Ovary (tissue), 9 donors: ENCODE results near the gene ULK2. TPM values are rescaled to one million over a fixed set of nuclear protein-coding genes. Genes with fewer than 3 reads are reported as not detected.

Experiments used
- DNase-seq, 5 donors: peaks; one replicate each; pipeline ENCODE4 v3.0.0-alpha.2; 2019 to 2020
- H3K27ac ChIP-seq, 2 donors: fragments of 200-600 bp; one replicate each; pipeline versions ENCODE4 v1.5.1 to v1.8.0; 2019 to 2022
- H3K27me3 ChIP-seq: fragments of 200-600 bp; one replicate; pipeline ENCODE4 v1.8.0; 2022
- H3K36me3 ChIP-seq: fragments of 200-600 bp; sonication (generic); one replicate; pipeline ENCODE4 v1.5.1; 2019
- H3K4me1 ChIP-seq: one replicate; pipeline ENCODE4 v1.8.1; 2013; ENCODE audit warnings: mild to moderate bottlenecking, moderate library complexity; ENCODE audit not compliant: insufficient read depth
- H3K4me3 ChIP-seq: fragments of 200-600 bp; sonication (generic); one replicate; pipeline ENCODE4 v1.5.1; 2017
- H3K9me3 ChIP-seq, 2 donors: fragments of 200-600 bp in 1 of 2; sonication (generic) in 1 of 2; one replicate each; pipeline versions ENCODE4 v1.5.1 to v1.8.1; 2013 to 2019; ENCODE audit warnings: mild to moderate bottlenecking in 1 of 2, moderate library complexity in 1 of 2
- EP300 ChIP-seq: sonication (generic); formaldehyde crosslinking; IDR thresholded peaks from one replicate; pipeline ENCODE4 v1.6.1; 2017; ENCODE audit warnings: antibody characterized with exemption
- POLR2A ChIP-seq: fragments of 450-650 bp; IDR thresholded peaks from one replicate; pipeline ENCODE4 v1.6.1; 2017; ENCODE audit warnings: antibody characterized with exemption, mild to moderate bottlenecking, moderate library complexity
- WGBS, 3 donors: extraction: QIAGEN DNeasy Blood & Tissue Kit in 1 of 3; methylation state at CpG; one replicate each; pipeline versions ENCODE4 v1.1.5 to v1.1.7; 2013 to 2017; 5-methylcytosine and 5-hydroxymethylcytosine counted together
- intact Hi-C, 4 donors: fragments of 100-400 bp; cut with DNase I; formaldehyde crosslinking; loops; one replicate each; pipeline versions ENCODE4 v1.11.0 to v1.15.1; 2022 to 2023
- polyA plus RNA-seq, 2 donors: library from polyadenylated mRNA; stranded (reverse); fragments of 200-250 nt in 1 of 2; fragments of 350-450 nt in 1 of 2; fragmentation: Illumina TruSeq in 1 of 2; extraction: RNeasy Lipid Tissue Mini Kit (QIAGEN cat#74804) in 1 of 2; gene quantifications; one replicate each; pipeline ENCODE4 v1.2.3, GENCODE V29; 2013 to 2014
- total RNA-seq, 7 donors: library from RNA; depleted of rRNA in 2 of 7; stranded (reverse); fragments of >200 nt in 2 of 7; fragmentation: NEBNext Ultra II Directional in 3 of 7; extraction: Animal tissue kit (Norgen Biotek cat#: 25700) in 3 of 7; gene quantifications; one replicate each; pipeline versions ENCODE4 v1.1.0 to v1.2.4, GENCODE V29; 2016 to 2023
- TF ChIP-seq, protein P1 (sequence below), 3 donors: fragments of 450-650 bp in 2 of 3; fragments of 200-600 bp in 1 of 3; IDR thresholded peaks; one replicate each; pipeline versions ENCODE4 v1.5.1 to v1.8.0; 2016 to 2022; ENCODE audit warnings: antibody characterized with exemption in 3 of 3, mild to moderate bottlenecking in 1 of 3
- donor health status: DM: no; HTN: no; CAD: no; lungs with moderate emphysema.
- donor health status: DM: no; HTN: no; CAD: no.
- donor health status: Bipolar disorder and iron deficiency.
- donor health status: DM: yes; HTN: yes; CAD: no.
- donor health status: DM: no; HTN: no; CAD: no.
- donor health status: DM: yes; HTN: yes; CAD: no.

ULK2 gene
- total and polyA plus RNA-seq, 9 donors = 13.8 to 24.5 (median 20.8) TPM

DNA sequence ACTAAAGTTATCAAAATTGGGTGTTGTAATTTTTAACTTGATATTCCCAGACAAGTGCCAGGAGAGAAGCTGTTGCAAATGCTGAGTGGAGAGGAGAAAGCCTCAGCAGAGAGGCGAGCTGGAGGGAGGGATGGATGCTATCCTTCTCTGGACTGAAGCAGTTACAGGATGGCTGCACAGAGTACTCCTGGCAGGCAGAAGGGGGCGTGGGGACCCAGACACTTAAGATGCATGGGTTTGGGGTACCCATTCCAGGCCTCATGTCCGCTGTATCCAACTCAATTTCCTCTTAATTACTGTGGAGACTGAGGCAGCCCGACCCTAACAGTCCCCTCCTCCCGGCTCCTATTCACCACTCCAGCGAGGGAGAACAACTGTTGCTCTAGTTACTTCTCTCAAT lies 94.2 kb downstream of the ULK2 start:
- Histone ChIP-seq H3K27ac (no peak overlapping the region), H3K4me1 (no peaks in the 10 kb centered on the region), H3K27me3 (no peaks in the 10 kb centered on the region), H3K36me3 (no peaks in the 10 kb centered on the region), H3K4me3 (no peak overlapping the region), H3K9me3 (no peaks in the 10 kb centered on the region)
- intact Hi-C loops = no loop called here
- TF ChIP-seq, protein P1, sequence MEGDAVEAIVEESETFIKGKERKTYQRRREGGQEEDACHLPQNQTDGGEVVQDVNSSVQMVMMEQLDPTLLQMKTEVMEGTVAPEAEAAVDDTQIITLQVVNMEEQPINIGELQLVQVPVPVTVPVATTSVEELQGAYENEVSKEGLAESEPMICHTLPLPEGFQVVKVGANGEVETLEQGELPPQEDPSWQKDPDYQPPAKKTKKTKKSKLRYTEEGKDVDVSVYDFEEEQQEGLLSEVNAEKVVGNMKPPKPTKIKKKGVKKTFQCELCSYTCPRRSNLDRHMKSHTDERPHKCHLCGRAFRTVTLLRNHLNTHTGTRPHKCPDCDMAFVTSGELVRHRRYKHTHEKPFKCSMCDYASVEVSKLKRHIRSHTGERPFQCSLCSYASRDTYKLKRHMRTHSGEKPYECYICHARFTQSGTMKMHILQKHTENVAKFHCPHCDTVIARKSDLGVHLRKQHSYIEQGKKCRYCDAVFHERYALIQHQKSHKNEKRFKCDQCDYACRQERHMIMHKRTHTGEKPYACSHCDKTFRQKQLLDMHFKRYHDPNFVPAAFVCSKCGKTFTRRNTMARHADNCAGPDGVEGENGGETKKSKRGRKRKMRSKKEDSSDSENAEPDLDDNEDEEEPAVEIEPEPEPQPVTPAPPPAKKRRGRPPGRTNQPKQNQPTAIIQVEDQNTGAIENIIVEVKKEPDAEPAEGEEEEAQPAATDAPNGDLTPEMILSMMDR (IDR thresholded peaks at IDR 0.05) = no peak
- TF ChIP-seq POLR2A = no peak
- TF ChIP-seq EP300 = no peak
- WGBS, 3 donors = 90 to 93% (median 92%) methylated on average over 6 of the region's 6 CpGs
- no peak for DNase-seq

DNA sequence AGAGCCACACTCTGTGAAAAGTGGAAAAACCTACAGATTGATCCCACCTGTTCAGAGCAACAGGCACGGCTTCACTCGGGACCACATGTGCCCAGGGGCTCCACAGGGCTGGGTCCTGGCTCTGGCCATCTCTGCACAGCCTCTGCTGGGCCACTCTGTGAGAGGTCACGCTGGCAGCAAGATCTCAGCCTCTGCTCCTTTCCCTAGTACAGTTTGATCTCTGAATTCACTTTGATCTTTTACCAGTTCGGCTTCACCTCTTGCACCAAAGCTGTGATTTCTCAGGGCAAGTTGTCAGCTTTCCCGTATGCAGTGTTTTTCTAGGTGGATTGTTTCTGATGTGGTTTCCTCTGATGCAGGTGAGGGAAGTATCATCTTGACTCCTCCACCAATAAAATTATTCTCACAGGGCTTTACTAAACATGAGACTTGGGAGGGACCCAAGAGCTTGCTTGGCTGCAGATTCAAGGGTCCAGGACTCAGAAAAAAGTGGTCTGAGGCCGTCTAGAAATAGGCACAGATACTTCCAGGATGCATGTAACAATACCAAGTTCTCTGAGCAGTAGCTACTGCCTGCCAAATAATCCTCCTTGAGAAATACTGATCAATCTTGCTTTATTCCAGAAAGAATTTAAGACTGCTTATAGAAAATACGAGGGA lies 95.6 kb downstream of the ULK2 start:
- whole genome bisulfite sequencing, 3 donors = 51 to 66% (median 53%) methylated on average over 7 of the region's 7 CpGs
- no peaks in the 10 kb centered on the region for H3K36me3 ChIP-seq
- no peak overlapping the region for H3K27ac ChIP-seq
- intact Hi-C loops = no loop called here
- DNase-seq = no peak
- TF ChIP-seq, protein P1 (IDR thresholded peaks at IDR 0.05) = no peak
- TF ChIP-seq POLR2A = no peak
- no peaks in the 10 kb centered on the region for H3K27me3 ChIP-seq
- no peak overlapping the region for H3K4me3 ChIP-seq
- H3K4me1 ChIP-seq = no peaks in the 10 kb centered on the region
- H3K9me3 ChIP-seq = no peaks in the 10 kb centered on the region

DNA sequence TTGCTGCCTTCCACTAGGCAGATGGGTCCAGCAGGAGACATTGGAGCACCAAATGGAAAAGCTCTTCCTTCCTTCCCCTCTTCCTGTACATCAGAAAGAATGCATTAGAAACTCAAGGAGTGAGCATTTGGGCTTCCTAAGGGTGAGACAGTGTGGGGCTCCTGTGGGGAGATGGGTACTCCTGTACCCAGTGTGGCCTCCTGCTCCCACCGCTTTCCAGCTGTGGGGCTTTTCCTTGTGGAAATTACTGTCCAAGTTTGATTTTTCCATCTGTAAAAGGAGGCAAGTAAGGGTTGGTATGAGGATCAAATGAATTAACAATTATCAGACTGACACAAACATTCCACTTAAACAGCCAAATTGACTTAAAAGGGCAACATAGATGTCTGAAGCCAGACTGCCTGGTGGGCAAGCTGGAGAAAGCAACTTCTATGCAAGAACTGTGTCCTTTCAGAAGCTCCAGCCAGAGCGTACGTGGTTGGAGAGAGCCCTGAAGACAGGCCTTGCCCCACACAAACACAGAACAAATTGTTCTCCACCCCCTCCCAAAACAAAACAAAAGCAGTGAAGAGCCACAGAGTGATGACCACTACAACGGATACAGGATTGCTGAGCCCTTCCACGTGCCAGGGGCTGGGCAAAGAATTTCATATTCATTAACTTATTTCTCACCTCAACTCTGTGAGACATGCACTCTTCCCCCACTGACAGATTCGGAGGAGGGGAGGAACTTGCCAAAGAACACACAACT lies 96.6 kb downstream of the ULK2 start:
- no peak overlapping the region for H3K27ac ChIP-seq
- no peaks in the 10 kb centered on the region for H3K36me3 ChIP-seq
- no peaks in the 10 kb centered on the region for H3K27me3 ChIP-seq
- peaks cover 2% of the 10 kb centered on the region for H3K4me1 ChIP-seq
- no peaks in the 10 kb centered on the region for H3K9me3 ChIP-seq
- intact Hi-C loops = no loop called here
- TF ChIP-seq EP300 = no peak
- no peak for TF ChIP-seq POLR2A
- no peak overlapping the region for H3K4me3 ChIP-seq
- DNase-seq = no peak
- WGBS, 3 donors = 44 to 61% (median 57%) methylated on average over 6 of the region's 6 CpGs

DNA sequence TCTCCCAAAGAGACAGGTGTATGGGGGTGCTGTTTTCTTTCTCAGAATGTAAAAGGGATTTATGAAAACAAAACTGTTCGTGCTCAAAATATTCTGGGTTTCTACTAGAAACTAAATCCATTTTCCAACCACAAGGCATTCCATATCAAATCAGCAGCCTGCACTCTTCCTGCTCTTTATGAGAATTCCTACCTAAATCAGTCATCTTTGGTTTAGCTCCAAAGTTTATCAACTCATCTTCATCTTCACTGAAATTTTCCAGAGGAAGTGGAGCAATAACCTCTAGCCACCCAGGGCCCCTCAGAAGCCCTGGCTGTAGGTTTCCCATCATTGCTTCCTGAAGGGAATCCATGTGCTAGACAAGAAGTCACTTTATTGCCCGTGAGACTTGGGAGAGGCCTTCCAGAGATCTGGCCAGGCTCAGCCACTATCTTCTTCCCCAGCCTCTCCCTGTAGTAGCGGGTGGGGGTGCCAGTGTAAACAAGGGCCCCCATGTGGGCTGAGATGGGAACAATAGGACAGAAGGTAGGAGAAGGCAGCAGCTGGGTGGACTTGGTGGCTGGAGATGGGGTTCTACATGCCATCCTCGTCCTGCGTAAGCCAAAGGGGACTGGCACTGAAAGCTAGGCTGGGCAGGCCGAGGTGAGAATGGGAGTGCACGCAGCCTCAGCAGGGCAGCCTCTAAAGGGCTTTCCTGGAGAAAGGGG lies 97.6 kb downstream of the ULK2 start:
- no peaks in the 10 kb centered on the region for H3K9me3 ChIP-seq
- intact Hi-C loops = loop anchor here in 3 of 4 donors (5.0 to 10.0 kb wide), 3 partner anchors 258 to 408 kb away; partner anchors contain the start of gene B9D1 (in 2 of the 3)
- DNase-seq = no peak
- peaks cover 2% of the 10 kb centered on the region for H3K4me1 ChIP-seq
- TF ChIP-seq, protein P1 (IDR thresholded peaks at IDR 0.05) = no peak
- TF ChIP-seq EP300 (no peak), POLR2A (no peak)
- no peak overlapping the region for H3K27ac ChIP-seq
- H3K36me3 ChIP-seq = no peaks in the 10 kb centered on the region
- H3K27me3 ChIP-seq = no peaks in the 10 kb centered on the region
- H3K4me3 ChIP-seq = no peak overlapping the region
- WGBS, 3 donors = 74 to 83% (median 78%) methylated on average over 7 of the region's 7 CpGs
